Chondrocyte (in vitro differentiated cells): ENCODE results near the gene PFDN6. TPM values are rescaled to one million over a fixed set of nuclear protein-coding genes. Genes with fewer than 3 reads are reported as not detected.

Experiments used
- DNase-seq: peaks from one replicate; pipeline ENCODE4 v3.0.0; 2021; ENCODE audit warnings: mixed read lengths, low spot score
- H3K27ac Mint-ChIP-seq: one replicate; pipeline ENCODE4 v1.8.0; 2021; ENCODE audit warnings: mild to moderate bottlenecking, moderate library complexity, mixed read lengths; ENCODE audit not compliant: unreplicated experiment
- H3K27me3 Mint-ChIP-seq: 2 replicates; pipeline ENCODE4 v1.8.0; 2021; ENCODE audit warnings: low read depth, mixed read lengths
- H3K36me3 Mint-ChIP-seq: 2 replicates; pipeline ENCODE4 v1.8.0; 2021; ENCODE audit warnings: low read depth, mixed read lengths
- H3K4me1 Mint-ChIP-seq: 2 replicates; pipeline ENCODE4 v1.8.0; 2021; ENCODE audit warnings: low read depth, mild to moderate bottlenecking, mixed read lengths
- H3K4me3 Mint-ChIP-seq: one replicate; pipeline ENCODE4 v1.8.0; 2021; ENCODE audit warnings: mild to moderate bottlenecking, moderate library complexity, mixed read lengths; ENCODE audit not compliant: unreplicated experiment
- H3K9me3 Mint-ChIP-seq: 2 replicates; pipeline ENCODE4 v1.8.0; 2021; ENCODE audit warnings: low read depth, mixed read lengths
- total RNA-seq: library from RNA; stranded (reverse); gene quantifications from 3 replicates; pipeline ENCODE4 v1.2.1, GENCODE V29; 2021
- TF ChIP-seq, protein P1 (sequence below): fragments of 200-600 bp; sonication (generic); IDR thresholded peaks from 2 replicates; pipeline ENCODE4 v1.5.0; 2021; ENCODE audit warnings: antibody characterized with exemption, mild to moderate bottlenecking, moderate library complexity

Gene PFDN6
- total RNA-seq, 1 donor from 2014 or later = 25.3 TPM

DNA sequence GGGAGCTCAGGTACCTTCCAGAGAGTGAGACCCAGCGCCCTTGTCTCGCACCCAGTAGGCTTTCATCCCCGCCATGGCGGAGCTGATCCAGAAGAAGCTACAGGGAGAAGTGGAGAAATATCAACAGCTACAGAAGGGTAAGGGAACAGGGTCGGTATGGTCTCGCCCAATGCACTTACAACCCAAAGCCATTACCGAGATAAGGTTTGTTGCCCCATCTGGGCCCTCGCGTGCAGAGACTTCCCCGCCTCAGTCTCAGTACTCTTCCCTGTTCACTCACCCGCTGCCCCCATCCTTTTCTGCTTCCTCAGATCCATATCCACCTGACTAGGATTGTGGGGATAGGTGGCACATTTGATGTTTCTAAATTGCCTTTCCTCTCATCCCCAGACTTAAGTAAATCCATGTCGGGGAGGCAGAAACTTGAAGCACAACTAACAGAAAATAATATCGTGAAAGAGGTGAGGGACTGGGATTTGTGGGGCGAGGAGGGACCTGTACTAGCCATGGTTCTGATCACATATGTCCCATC lies 449 bp downstream of the PFDN6 start:
- no peaks in the 10 kb centered on the region for H3K27me3 Mint-ChIP-seq
- TF ChIP-seq, protein P1, sequence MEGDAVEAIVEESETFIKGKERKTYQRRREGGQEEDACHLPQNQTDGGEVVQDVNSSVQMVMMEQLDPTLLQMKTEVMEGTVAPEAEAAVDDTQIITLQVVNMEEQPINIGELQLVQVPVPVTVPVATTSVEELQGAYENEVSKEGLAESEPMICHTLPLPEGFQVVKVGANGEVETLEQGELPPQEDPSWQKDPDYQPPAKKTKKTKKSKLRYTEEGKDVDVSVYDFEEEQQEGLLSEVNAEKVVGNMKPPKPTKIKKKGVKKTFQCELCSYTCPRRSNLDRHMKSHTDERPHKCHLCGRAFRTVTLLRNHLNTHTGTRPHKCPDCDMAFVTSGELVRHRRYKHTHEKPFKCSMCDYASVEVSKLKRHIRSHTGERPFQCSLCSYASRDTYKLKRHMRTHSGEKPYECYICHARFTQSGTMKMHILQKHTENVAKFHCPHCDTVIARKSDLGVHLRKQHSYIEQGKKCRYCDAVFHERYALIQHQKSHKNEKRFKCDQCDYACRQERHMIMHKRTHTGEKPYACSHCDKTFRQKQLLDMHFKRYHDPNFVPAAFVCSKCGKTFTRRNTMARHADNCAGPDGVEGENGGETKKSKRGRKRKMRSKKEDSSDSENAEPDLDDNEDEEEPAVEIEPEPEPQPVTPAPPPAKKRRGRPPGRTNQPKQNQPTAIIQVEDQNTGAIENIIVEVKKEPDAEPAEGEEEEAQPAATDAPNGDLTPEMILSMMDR = no peak
- H3K27ac Mint-ChIP-seq = peak overlapping the region; percentile 95
- peak overlapping the region; percentile 97 for H3K4me3 Mint-ChIP-seq
- peaks cover 44% of the 10 kb centered on the region for H3K4me1 Mint-ChIP-seq
- peak; percentile 50 for DNase-seq
- no peaks in the 10 kb centered on the region for H3K9me3 Mint-ChIP-seq
- H3K36me3 Mint-ChIP-seq = peaks cover 11% of the 10 kb centered on the region

DNA sequence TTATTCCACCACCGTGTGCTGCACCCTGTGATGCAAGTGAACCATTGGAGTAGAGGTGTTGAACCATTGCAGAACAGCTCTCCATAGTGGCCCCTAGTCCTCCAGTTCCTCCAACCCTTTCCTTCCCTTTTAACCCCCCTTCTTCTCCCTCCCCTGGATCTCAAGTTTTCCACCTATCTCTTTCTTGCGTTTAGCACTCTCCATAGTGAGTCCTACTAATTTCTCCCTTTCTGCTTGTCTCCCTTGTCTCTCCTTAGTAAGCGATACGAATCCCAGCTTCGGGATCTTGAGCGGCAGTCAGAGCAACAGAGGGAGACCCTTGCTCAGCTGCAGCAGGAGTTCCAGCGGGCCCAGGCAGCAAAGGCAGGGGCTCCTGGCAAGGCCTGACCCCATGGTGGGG lies 1.1 kb downstream of the PFDN6 start:
- Mint-ChIP-seq H3K27me3 (no peaks in the 10 kb centered on the region), H3K9me3 (no peaks in the 10 kb centered on the region), H3K27ac (peak overlapping the region; percentile 95), H3K36me3 (peaks cover 11% of the 10 kb centered on the region), H3K4me1 (peaks cover 44% of the 10 kb centered on the region), H3K4me3 (peak overlapping the region; percentile 97)
- DNase-seq = peak; percentile 36
- TF ChIP-seq, protein P1 = no peak

DNA sequence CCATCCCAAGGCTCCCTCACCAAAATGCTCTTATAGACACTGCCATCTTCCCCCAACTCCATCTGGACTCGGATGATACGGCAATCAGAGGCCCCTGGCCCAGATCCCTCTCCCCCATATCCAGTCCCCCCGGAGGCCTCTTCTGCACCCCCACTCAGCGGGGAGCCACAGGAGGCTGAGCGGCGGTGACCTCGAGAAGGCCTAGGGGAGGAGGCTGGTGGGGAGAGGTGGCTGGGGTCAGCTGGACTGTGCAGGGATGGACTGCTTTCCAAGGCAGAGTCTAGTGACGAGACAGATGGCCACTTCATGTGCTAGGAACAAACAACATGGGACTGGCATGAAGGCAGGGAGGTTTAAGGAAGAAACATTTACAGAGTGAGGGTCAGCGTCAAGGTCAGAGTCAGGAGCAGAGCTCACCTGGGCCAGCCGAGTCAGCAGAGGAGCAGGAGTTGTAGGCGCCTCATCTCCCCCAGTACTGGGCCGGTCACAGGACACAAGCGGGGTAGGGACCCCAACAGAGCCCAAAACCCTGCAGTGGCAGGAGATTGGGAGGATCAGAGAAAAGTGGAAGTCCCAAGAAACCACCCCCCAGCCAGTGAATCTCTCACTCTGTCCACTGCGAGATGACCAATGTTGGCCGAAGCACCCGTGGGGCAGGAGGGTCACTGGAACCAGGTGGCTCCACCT lies 3.7 kb downstream of the PFDN6 start:
- Mint-ChIP-seq H3K9me3 (no peaks in the 10 kb centered on the region), H3K4me1 (peaks cover 42% of the 10 kb centered on the region), H3K36me3 (peaks cover 6% of the 10 kb centered on the region), H3K4me3 (no peak overlapping the region), H3K27me3 (no peaks in the 10 kb centered on the region), H3K27ac (no peak overlapping the region)
- TF ChIP-seq, protein P1 = no peak
- DNase-seq = peak; percentile 83

DNA sequence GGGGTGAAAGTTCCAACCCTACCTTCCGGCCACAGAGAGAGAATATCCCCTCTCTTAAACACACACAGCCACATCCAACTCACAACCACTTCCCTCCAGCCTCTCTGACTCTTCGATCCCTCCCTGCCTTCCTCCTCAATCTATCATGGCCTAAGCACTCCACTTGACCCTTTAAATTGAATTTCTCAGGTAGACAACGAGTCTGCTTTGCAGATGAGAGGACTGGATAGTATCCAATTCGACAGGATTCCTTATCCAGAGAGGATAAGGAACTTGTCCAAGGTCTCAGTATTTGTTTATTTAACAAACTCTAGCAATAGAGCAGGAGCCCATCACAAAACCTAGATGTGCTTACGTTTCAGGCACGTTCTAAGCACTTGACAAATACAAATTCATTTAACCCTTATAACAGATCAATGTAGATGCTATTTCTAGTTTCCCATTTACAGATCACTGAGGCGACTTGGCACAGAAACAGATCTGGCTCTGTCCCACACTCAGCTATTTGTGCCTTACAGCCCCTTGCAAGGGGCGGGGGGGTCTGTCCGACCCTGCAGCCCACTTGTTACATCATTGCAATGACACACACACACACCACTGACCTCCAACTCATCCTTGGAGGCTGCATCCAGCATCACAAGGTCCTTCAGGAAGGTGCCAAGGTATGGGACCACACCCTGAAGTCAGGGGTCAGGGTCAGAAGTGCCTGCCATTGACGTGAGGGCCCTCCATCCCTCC lies 4.9 kb downstream of the PFDN6 start:
- peaks cover 6% of the 10 kb centered on the region for H3K36me3 Mint-ChIP-seq
- no peak overlapping the region for H3K4me3 Mint-ChIP-seq
- TF ChIP-seq, protein P1 = no peak
- no peaks in the 10 kb centered on the region for H3K9me3 Mint-ChIP-seq
- H3K27ac Mint-ChIP-seq = no peak overlapping the region
- no peaks in the 10 kb centered on the region for H3K27me3 Mint-ChIP-seq
- peak; percentile 20 for DNase-seq
- peaks cover 34% of the 10 kb centered on the region for H3K4me1 Mint-ChIP-seq

DNA sequence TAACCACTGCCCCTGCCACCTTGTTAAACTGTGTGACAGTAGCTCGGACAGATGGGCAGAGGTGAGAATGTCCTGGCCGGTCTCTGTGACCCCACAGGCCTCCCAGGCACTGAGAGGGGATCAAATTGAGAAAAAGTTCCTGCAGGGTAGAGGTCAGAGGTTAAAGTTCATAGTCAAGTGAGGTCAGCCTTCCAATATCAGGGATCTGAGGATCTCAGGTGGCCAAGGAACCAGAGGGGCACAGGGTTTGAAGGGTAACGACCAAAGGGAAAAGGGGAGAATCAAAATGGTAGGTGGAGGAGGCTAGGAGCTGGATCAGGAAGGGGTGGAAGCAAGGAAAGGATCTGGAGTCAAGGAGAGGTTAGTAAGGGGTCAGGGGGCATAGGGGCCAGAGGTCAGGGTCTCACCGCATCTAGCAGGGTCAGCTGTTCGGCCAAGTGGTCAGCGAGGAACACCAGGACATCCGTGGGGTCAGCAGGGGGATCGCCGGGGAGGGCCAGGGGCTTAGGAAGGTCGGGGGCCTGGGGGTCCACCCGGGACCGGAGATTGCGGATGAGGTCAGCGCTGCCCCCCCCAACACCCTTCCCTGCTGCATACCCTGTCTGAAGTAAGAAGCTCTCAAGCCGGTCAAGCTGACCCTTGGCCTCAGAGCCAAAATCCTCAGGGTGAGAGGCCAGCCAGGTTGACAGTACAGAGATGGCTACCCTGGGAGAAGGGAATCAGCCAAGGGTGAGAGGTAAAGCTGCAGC lies 6.4 kb downstream of the PFDN6 start:
- TF ChIP-seq, protein P1 = no peak
- Mint-ChIP-seq H3K27me3 (no peaks in the 10 kb centered on the region), H3K4me1 (peaks cover 30% of the 10 kb centered on the region), H3K27ac (no peak overlapping the region), H3K4me3 (no peak overlapping the region), H3K36me3 (peaks cover 6% of the 10 kb centered on the region), H3K9me3 (no peaks in the 10 kb centered on the region)
- peak; percentile 51 for DNase-seq
